ENCODE measurements around the gene TEX48. TPM values are rescaled to one million over a fixed set of nuclear protein-coding genes. Genes with fewer than 3 reads are reported as not detected.
A peak's percentile ranks its signal among the peaks of the same experiment; 100 is the strongest.

Gene TEX48, protein sequence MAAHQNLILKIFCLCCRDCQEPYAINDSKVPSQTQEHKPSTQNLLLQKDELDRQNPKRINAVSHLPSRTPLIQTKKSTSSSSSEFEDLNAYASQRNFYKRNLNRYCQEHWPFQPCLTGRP
- not detected for total RNA-seq (2021; fragmentation: NEBNext Ultra II Directional; extraction: Animal tissue kit (Norgen Biotek cat#: 25700))
- long read RNA-seq, result 0 reads

GRCh38 chr9:114681594-114682332 lies at the start of gene TEX48:
Gene TEX48 (minus strand): TSS chr9:114682192. CDS start chr9:114671723, 10,469 bp downstream.
- Mint-ChIP-seq H3K4me1 (ENCODE audit: low read depth) (peaks cover 57% of the 10 kb centered on the region), H3K4me3 (no peak within 1 kb of the TSS), H3K27ac (no peak within 1 kb of the TSS), H3K27me3 (ENCODE audit: insufficient read depth) (no peaks in the 10 kb centered on the region; the same call in 1 of the 2 replicates), H3K9me3 (0 out of 2 replicates have a peak, but pooled peaks cover under 1% of the 10 kb centered on the region), H3K36me3 (ENCODE audit: low read depth) (peaks cover under 1% of the 10 kb centered on the region)
- DNase-seq, result peak; percentile 74
- TF ChIP-seq, protein P1, sequence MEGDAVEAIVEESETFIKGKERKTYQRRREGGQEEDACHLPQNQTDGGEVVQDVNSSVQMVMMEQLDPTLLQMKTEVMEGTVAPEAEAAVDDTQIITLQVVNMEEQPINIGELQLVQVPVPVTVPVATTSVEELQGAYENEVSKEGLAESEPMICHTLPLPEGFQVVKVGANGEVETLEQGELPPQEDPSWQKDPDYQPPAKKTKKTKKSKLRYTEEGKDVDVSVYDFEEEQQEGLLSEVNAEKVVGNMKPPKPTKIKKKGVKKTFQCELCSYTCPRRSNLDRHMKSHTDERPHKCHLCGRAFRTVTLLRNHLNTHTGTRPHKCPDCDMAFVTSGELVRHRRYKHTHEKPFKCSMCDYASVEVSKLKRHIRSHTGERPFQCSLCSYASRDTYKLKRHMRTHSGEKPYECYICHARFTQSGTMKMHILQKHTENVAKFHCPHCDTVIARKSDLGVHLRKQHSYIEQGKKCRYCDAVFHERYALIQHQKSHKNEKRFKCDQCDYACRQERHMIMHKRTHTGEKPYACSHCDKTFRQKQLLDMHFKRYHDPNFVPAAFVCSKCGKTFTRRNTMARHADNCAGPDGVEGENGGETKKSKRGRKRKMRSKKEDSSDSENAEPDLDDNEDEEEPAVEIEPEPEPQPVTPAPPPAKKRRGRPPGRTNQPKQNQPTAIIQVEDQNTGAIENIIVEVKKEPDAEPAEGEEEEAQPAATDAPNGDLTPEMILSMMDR (IDR thresholded peaks at IDR 0.05), result peak; percentile 80

DNA sequence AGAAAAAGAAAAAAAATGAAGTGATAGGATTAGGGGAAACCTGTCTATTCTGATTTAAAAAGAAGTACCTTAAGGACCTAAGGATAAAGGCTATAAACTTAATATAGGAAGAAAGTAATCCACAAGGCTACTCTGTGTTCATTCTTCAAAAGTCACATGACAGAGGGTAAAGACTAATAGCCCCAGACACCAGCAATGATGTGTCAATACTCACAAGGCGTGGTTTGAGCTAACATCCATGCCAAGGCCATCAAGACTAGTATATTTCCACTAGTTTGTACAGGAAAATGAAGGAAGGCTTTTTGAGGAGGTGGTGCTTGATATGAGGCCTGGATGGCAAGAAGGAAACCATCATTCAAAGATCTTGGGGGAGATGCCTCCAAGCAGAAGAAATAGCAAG lies 49.7 kb upstream of the TEX48 start:
- H3K27ac Mint-ChIP-seq, result no peak overlapping the region
- H3K4me3 Mint-ChIP-seq, result no peak overlapping the region
- H3K36me3 Mint-ChIP-seq (ENCODE audit: low read depth), result 0 out of 2 replicates have a peak, but pooled peaks cover 7% of the 10 kb centered on the region
- peaks cover 40% of the 10 kb centered on the region for H3K4me1 Mint-ChIP-seq (ENCODE audit: low read depth)
- H3K27me3 Mint-ChIP-seq (ENCODE audit: insufficient read depth), result peaks cover 10% of the 10 kb centered on the region; the same call in 1 of the 2 replicates
- TF ChIP-seq, protein P1 (IDR thresholded peaks at IDR 0.05), result no peak
- DNase-seq, result no peak
- no peaks in the 10 kb centered on the region for H3K9me3 Mint-ChIP-seq

DNA sequence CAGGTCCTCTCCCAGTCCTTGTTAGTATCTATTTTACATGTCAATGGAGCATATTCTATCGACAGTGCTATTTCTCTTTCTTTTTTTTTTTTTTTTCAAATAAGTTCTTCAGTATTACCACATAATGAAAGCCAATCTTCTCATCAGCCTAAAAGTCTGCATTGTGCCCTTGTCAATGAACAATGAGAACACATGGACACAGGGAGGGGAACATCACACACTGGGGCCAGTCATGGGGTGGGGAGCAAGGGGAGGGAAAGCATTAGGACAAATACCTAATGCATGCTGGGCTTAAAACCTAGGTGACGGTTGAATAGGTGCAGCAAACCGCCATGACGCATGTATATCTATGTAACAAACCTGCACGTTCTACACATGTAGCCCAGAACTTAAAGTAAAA lies 47.7 kb upstream of the TEX48 start:
- Mint-ChIP-seq H3K27ac (no peak overlapping the region), H3K27me3 (ENCODE audit: insufficient read depth) (peaks cover 7% of the 10 kb centered on the region; the same call in 1 of the 2 replicates), H3K36me3 (ENCODE audit: low read depth) (0 out of 2 replicates have a peak, but pooled peaks cover 7% of the 10 kb centered on the region), H3K4me3 (no peak overlapping the region), H3K4me1 (ENCODE audit: low read depth) (peaks cover 45% of the 10 kb centered on the region), H3K9me3 (no peaks in the 10 kb centered on the region)
- TF ChIP-seq, protein P1 (IDR thresholded peaks at IDR 0.05), result no peak
- DNase-seq, result no peak

- Mint-ChIP-seq H3K27ac (no peak overlapping the region), H3K27me3 (ENCODE audit: insufficient read depth) (peaks cover 12% of the 10 kb centered on the region), H3K9me3 (peaks cover 4% of the 10 kb centered on the region; the same call in 1 of the 2 replicates), H3K36me3 (ENCODE audit: low read depth) (peaks cover 10% of the 10 kb centered on the region; the same call in 1 of the 2 replicates), H3K4me3 (no peak overlapping the region), H3K4me1 (ENCODE audit: low read depth) (peaks cover 57% of the 10 kb centered on the region)
- DNase-seq, result no peak
- TF ChIP-seq, protein P1 (IDR thresholded peaks at IDR 0.05), result no peak
Observed at GRCh38 chr9:114725930-114726329, 43.9 kb upstream of the TEX48 start.

DNA sequence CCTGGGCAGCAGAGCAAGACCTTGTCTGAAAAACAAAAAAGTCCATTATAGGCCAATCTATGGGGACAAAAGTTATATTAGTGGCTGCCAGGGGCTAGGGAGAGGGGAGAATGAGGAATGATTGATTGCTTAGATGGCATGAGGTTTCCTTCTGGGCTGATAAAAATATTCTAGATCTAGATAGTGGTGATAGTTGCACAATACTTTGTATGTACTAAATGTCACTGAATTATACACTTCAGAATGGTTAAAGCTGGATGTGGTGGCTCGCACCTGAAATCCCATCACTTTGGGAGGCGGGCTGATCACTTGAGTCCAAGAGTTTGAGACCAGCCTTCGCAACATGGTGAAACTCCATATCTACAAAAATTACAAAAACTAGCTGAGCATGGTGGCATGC lies 42.8 kb upstream of the TEX48 start:
- H3K9me3 Mint-ChIP-seq, result peaks cover 4% of the 10 kb centered on the region; the same call in 1 of the 2 replicates

More for the DNA sequence above, 42.8 kb upstream of the TEX48 start:
- Mint-ChIP-seq H3K4me1 (ENCODE audit: low read depth) (peaks cover 57% of the 10 kb centered on the region), H3K27ac (no peak overlapping the region), H3K27me3 (ENCODE audit: insufficient read depth) (peaks cover 10% of the 10 kb centered on the region), H3K4me3 (no peak overlapping the region), H3K36me3 (ENCODE audit: low read depth) (peaks cover 10% of the 10 kb centered on the region; the same call in 1 of the 2 replicates)
- TF ChIP-seq, protein P1 (IDR thresholded peaks at IDR 0.05), result no peak
- no peak for DNase-seq

Data from HFFc6 (cell line).